ENCODE results near the gene DYRK1B. TPM values are rescaled to one million over a fixed set of nuclear protein-coding genes. Genes with fewer than 3 reads are reported as not detected.
"Not testable (repeated sequence)": the region's sequence is repeated elsewhere in the genome, so short reads cannot be mapped to it uniquely, and the experiment has no call there.

The DYRK1B gene
- total RNA-seq (10 to 100 TPM in 2 of 4 donors, 1 to 10 TPM in 2; 8.0 to 11.4 (median 9.3) TPM), polyA plus RNA-seq (10 to 100 TPM in 1 of 3 donors, 1 to 10 TPM in 2; 6.6 to 11.4 (median 6.9) TPM)

GRCh38 chr19:39833464-39834286 is at the start of gene DYRK1B:
DYRK1B (minus strand) TSS chr19:39834162; CDS start chr19:39831867, 2,295 bp downstream.
- 1% methylated on average over 59 of the region's 59 CpGs for WGBS, 2 donors

DNA sequence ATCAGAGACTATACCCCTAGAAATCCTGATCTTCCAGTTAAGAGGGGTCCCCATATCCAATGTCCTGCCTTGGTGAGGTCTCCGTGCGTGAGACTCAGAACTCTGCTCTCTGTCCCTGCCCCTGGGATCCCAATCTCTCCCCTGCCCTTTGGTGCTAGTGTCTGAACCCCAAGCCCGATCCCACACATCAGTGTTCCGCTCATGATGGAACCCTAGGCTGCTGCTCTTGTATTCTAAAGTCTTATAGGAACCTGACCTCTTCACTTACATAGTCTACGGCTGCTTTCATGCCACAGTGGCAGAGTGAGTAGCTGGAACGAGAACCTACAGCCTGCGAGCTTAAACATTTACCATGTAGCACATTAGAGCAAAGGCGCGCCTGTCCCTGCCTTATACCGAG is 48.7 kb upstream of the DYRK1B start:
- 82 to 86% methylated on average over 6 of the region's 10 CpGs for WGBS, 2 donors
- intact Hi-C loops (cut with DNase I); H3K36me3 ChIP-seq; H3K4me1 ChIP-seq; H3K27me3 ChIP-seq; H3K4me3 ChIP-seq; H3K27ac ChIP-seq; H3K9me3 ChIP-seq; DNase-seq: not testable (repeated sequence)

More at GRCh38 chr19:39833464-39834286, at the start of gene DYRK1B:
- peak in 3 of 4 donors; percentile 58 to 69 (median 64) for TF ChIP-seq POLR2AphosphoS5 (IDR thresholded peaks at IDR 0.05)
- TF ChIP-seq, protein P1, sequence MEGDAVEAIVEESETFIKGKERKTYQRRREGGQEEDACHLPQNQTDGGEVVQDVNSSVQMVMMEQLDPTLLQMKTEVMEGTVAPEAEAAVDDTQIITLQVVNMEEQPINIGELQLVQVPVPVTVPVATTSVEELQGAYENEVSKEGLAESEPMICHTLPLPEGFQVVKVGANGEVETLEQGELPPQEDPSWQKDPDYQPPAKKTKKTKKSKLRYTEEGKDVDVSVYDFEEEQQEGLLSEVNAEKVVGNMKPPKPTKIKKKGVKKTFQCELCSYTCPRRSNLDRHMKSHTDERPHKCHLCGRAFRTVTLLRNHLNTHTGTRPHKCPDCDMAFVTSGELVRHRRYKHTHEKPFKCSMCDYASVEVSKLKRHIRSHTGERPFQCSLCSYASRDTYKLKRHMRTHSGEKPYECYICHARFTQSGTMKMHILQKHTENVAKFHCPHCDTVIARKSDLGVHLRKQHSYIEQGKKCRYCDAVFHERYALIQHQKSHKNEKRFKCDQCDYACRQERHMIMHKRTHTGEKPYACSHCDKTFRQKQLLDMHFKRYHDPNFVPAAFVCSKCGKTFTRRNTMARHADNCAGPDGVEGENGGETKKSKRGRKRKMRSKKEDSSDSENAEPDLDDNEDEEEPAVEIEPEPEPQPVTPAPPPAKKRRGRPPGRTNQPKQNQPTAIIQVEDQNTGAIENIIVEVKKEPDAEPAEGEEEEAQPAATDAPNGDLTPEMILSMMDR (IDR thresholded peaks at IDR 0.05), result no peak
- Histone ChIP-seq H3K4me1 (peaks cover 0 to 24% (median 22%) of the 10 kb centered on the region in 4 donors), H3K9me3 (no peaks in the 10 kb centered on the region), H3K36me3 (peaks cover 25 to 71% (median 40%) of the 10 kb centered on the region in 4 donors), H3K4me3 (peak within 1 kb of the TSS; percentile 85 to 99 (median 94)), H3K27me3 (no peaks in the 10 kb centered on the region), H3K27ac (peak within 1 kb of the TSS; percentile 79 to 92 (median 84))
- peak; percentile 99 for DNase-seq
- intact Hi-C loops (cut with DNase I), result loop anchor here (5.0 kb wide), 1 partner anchor 139 kb away; the partner anchor contains the start of gene PSMC4

GRCh38 chr19:39881495-39882110 is 47.6 kb upstream of the DYRK1B start:
- H3K36me3 ChIP-seq; H3K4me1 ChIP-seq; DNase-seq; H3K4me3 ChIP-seq; H3K27ac ChIP-seq; intact Hi-C loops (cut with DNase I); H3K27me3 ChIP-seq; H3K9me3 ChIP-seq: not testable (repeated sequence)
- 12 to 18% methylated on average over 15 of the region's 15 CpGs for WGBS, 2 donors

DNA sequence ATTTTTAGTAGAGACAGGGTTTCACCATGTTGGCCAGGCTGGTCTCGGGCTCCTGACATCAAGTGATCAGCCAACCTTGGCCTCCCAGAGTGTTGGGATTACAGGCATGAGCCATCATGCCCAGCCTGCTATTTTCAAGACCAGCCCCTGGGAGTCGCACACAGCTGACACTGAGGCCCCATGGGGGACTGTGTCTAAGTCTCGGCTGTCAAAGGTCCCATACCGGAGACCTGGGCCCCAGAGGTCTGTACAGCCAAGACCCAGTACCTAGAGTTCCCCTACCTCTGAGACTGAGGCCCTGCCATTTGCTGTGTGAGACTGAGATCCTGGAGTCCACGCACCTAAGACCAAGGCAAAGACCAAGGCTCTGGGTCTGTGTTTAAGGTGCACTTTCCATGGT is 46.3 kb upstream of the DYRK1B start:
- DNase-seq, result not testable (repeated sequence)

DNA sequence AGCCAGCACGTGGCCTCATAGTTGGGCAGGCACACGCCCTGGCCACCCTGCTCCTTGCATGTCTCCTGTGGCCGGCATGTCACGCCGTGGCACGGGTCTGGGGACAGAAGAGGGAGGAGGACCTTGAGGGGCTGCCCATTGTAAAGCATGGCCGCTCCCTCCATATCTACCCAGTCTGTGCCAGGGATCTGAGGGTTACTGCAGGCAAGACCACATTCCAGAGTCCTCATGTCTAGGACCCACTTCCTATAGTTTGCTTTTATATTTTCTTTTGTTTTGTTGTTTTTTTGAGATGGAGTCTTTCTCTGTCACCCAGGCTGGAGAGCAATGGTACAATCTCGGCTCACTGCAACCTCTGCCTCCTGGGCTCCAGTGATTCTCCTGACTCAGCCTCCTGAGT is 45.8 kb upstream of the DYRK1B start:
- WGBS, 2 donors, result 92 to 98% methylated on average over 2 of the region's 8 CpGs
- H3K27ac ChIP-seq; H3K4me3 ChIP-seq; intact Hi-C loops (cut with DNase I); H3K36me3 ChIP-seq; H3K9me3 ChIP-seq; DNase-seq; H3K4me1 ChIP-seq: not testable (repeated sequence)
- peaks cover 0 to 15% (median 0%) of the 10 kb centered on the region in 3 donors for H3K27me3 ChIP-seq

More for the DNA sequence above, 46.3 kb upstream of the DYRK1B start:
- 93 to 96% methylated on average over 4 of the region's 5 CpGs for whole genome bisulfite sequencing, 2 donors
- H3K4me3 ChIP-seq; H3K9me3 ChIP-seq; H3K36me3 ChIP-seq; intact Hi-C loops (cut with DNase I); H3K4me1 ChIP-seq; H3K27ac ChIP-seq: not testable (repeated sequence)
- H3K27me3 ChIP-seq, result peaks cover 0 to 15% (median 0%) of the 10 kb centered on the region in 3 donors

DNA sequence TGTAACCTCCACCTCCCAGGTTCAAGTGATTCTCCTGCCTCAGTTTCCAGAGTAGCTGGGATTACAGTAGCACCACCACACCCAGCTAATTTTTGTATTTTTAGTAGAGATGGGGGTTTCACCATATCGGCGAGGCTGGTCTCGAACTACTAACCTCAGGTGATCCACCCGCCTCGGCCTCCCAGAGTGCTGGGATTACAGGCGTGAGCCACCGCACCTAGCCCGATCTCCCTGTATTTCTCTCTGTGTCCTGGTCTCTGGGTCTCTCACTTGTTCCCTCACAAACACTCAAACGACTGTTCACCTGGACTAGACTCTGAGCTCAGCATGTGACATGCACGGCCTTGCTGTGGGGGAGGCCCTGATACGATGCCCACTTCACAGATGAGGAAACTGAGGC is 44.9 kb upstream of the DYRK1B start:
- H3K27ac ChIP-seq; H3K4me3 ChIP-seq; intact Hi-C loops (cut with DNase I); H3K36me3 ChIP-seq; H3K4me1 ChIP-seq; H3K9me3 ChIP-seq; DNase-seq: not testable (repeated sequence)
- WGBS, 2 donors, result 82 to 91% methylated on average over 11 of the region's 11 CpGs
- H3K27me3 ChIP-seq, result peaks cover 0 to 15% (median 0%) of the 10 kb centered on the region in 3 donors

DNA sequence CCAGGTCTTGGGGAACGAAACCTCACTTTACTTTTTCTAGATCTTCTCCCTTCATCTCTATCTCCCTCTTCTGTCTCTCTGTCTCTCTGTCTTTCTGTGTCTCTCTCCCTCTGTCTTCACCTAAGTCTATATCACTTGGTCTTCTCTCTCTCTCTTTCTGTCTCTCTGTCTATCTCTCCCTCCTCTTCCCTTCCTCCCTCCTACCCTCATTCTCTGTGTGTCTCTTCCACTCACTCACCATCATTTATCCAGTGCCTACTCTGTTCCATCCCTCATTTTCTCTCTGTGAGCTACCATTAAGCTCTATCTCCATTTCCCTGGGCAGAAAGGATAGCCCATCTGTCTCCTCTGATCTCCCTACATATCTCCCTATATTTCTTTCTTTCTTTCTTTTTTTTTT is 44.4 kb upstream of the DYRK1B start:
- no peak overlapping the region for H3K27ac ChIP-seq
- H3K36me3 ChIP-seq, result no peaks in the 10 kb centered on the region
- no peaks in the 10 kb centered on the region for H3K9me3 ChIP-seq
- DNase-seq, result no peak
- TF ChIP-seq POLR2AphosphoS5 (IDR thresholded peaks at IDR 0.05) (no peak), EP300 (IDR thresholded peaks at IDR 0.05) (no peak), POLR2A (IDR thresholded peaks at IDR 0.05) (no peak)
- TF ChIP-seq, protein P1 (IDR thresholded peaks at IDR 0.05), result no peak
- H3K27me3 ChIP-seq, result peaks cover 0 to 15% (median 0%) of the 10 kb centered on the region in 3 donors
- WGBS, 2 donors, result 91 to 94% methylated on average over 1 of the region's 1 CpG
- intact Hi-C loops (cut with DNase I), result no loop called here
- no peak overlapping the region for H3K4me3 ChIP-seq
- no peaks in the 10 kb centered on the region for H3K4me1 ChIP-seq

DNA sequence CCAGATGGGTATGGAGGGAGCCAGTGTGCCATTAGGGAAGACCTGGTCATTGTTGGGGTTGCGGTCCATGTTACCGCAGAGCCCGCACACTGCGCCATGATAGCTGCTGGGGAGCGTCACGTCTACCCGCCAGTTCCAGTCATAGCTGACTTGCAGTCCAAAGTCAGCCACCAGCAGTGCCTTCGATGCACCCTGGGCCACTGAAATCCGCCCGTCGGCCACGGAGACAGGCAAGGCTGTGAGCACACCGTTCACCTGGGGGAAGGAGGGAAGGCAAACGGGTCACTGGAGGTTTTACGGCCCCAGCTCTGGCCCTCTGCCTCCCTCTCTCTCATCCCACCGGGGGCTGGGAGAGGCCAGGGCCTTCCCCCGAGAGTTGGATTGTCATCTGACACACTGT is 44.0 kb upstream of the DYRK1B start:
- H3K27ac ChIP-seq; H3K36me3 ChIP-seq; DNase-seq; intact Hi-C loops (cut with DNase I); H3K4me3 ChIP-seq; H3K9me3 ChIP-seq; H3K4me1 ChIP-seq: not testable (repeated sequence)
- 87 to 90% methylated on average over 15 of the region's 17 CpGs for WGBS, 2 donors
- peaks cover 0 to 15% (median 0%) of the 10 kb centered on the region in 3 donors for H3K27me3 ChIP-seq

- intact Hi-C loops (cut with DNase I); H3K27ac ChIP-seq; H3K4me3 ChIP-seq; H3K36me3 ChIP-seq; DNase-seq; H3K4me1 ChIP-seq; H3K9me3 ChIP-seq: not testable (repeated sequence)
- WGBS, 2 donors, result 73 to 82% methylated on average over 14 of the region's 14 CpGs
- peaks cover 0 to 15% (median 0%) of the 10 kb centered on the region in 3 donors for H3K27me3 ChIP-seq
Observed at GRCh38 chr19:39877488-39877887, 43.5 kb upstream of the DYRK1B start.

DNA sequence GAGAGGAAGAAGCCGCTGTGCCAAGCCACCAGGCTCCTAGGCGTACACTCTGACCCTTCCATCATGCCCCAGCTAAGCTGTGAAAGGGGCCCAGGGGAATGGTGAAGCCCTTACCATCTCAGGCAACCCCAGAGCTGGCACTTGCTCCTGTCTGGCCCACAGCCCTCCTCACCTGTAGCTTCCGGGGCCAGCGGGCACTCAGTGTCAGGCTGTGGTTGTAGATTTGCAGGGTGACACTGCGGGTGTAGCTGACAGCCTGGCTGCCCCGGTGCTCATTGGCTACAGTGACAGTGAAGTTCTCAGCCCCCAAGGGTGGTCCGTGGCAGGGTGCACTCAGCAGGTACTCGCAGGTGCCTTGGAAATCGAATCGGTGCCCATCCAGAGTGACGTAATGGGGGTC is 42.5 kb upstream of the DYRK1B start:
- H3K4me3 ChIP-seq; H3K4me1 ChIP-seq; H3K9me3 ChIP-seq; intact Hi-C loops (cut with DNase I); H3K36me3 ChIP-seq; DNase-seq; H3K27ac ChIP-seq: not testable (repeated sequence)
- 92 to 100% methylated on average over 2 of the region's 11 CpGs for WGBS, 2 donors
- peaks cover 0 to 15% (median 0%) of the 10 kb centered on the region in 3 donors for H3K27me3 ChIP-seq
